Measurements from ENCODE around the gene BCO2.

BCO2 gene

GRCh38 chr11:112166562-112166961, 8.8 kb upstream of the BCO2 start:
- Histone ChIP-seq H3K27me3 (ENCODE audit: insufficient read depth, poor library complexity, severe bottlenecking) (no peaks in the 10 kb centered on the region), H3K4me3 (replicated peaks; ENCODE audit: insufficient read depth, low read length) (no peak overlapping the region), H3K27ac (replicated peaks) (no peak overlapping the region)
- TF ChIP-seq GABPA (IDR thresholded peaks at IDR 0.05; ENCODE audit: low read depth) (no peak), CTCF (IDR thresholded peaks at IDR 0.05; ENCODE audit: insufficient read depth, low read length) (no peak), POLR2AphosphoS5 (IDR thresholded peaks at IDR 0.05; ENCODE audit: low read depth) (no peak), REST (IDR thresholded peaks at IDR 0.05; ENCODE audit: insufficient replicate concordance, low read depth) (no peak), SPI1 (IDR thresholded peaks at IDR 0.05; ENCODE audit: borderline replicate concordance, low read depth) (no peak)
- no peak for DNase-seq (ENCODE audit: low read depth in 1 of 2, low spot score in 1 of 2)

GRCh38 chr11:112167145-112167544, 8.2 kb upstream of the BCO2 start, which contains the start of gene TEX12:
Gene TEX12, plus strand, starts transcription at chr11:112167372. Its CDS starts 1,897 bp downstream, at chr11:112169269.
- no peak for DNase-seq (ENCODE audit: low read depth in 1 of 2, low spot score in 1 of 2)
- TF ChIP-seq GABPA (IDR thresholded peaks at IDR 0.05; ENCODE audit: low read depth) (no peak), POLR2AphosphoS5 (IDR thresholded peaks at IDR 0.05; ENCODE audit: low read depth) (no peak), SPI1 (IDR thresholded peaks at IDR 0.05; ENCODE audit: borderline replicate concordance, low read depth) (no peak), CTCF (IDR thresholded peaks at IDR 0.05; ENCODE audit: insufficient read depth, low read length) (no peak), REST (IDR thresholded peaks at IDR 0.05; ENCODE audit: insufficient replicate concordance, low read depth) (no peak)
- H3K4me3 ChIP-seq (replicated peaks; ENCODE audit: insufficient read depth, low read length): no peak within 1 kb of the TSS
- H3K27ac ChIP-seq (replicated peaks): no peak within 1 kb of the TSS
- no peaks in the 10 kb centered on the region for H3K27me3 ChIP-seq (ENCODE audit: insufficient read depth, poor library complexity, severe bottlenecking)

- no peak for DNase-seq (ENCODE audit: low read depth in 1 of 2, low spot score in 1 of 2)
- H3K27ac ChIP-seq (replicated peaks): no peak overlapping the region
- no peak for TF ChIP-seq GABPA (IDR thresholded peaks at IDR 0.05; ENCODE audit: low read depth)
- no peak for TF ChIP-seq POLR2AphosphoS5 (IDR thresholded peaks at IDR 0.05; ENCODE audit: low read depth)
- no peak for TF ChIP-seq SPI1 (IDR thresholded peaks at IDR 0.05; ENCODE audit: borderline replicate concordance, low read depth)
- TF ChIP-seq REST (IDR thresholded peaks at IDR 0.05; ENCODE audit: insufficient replicate concordance, low read depth): no peak
- no peak for TF ChIP-seq CTCF (IDR thresholded peaks at IDR 0.05; ENCODE audit: insufficient read depth, low read length)
- no peak overlapping the region for H3K4me3 ChIP-seq (replicated peaks; ENCODE audit: insufficient read depth, low read length)
- H3K27me3 ChIP-seq (ENCODE audit: insufficient read depth, poor library complexity, severe bottlenecking): no peaks in the 10 kb centered on the region
These were observed 2.8 kb upstream of the BCO2 start for GRCh38 chr11:112172362-112172994.
